ENCODE data around the gene METTL22.

METTL22 gene

GRCh38 chr16:8621572-8622314, at the start of gene METTL22:
Gene METTL22, plus strand, starts transcription at chr16:8621698. Its CDS starts 3,968 bp downstream, at chr16:8625666.
- peak; percentile 17 for DNase-seq (ENCODE audit: low read depth)
- H3K4me3 ChIP-seq (ENCODE audit: low read depth, low read length): peak within 1 kb of the TSS; percentile 83
- no peak for TF ChIP-seq CTCF (IDR thresholded peaks at IDR 0.05; ENCODE audit: control insufficient read depth, extremely low read depth, insufficient read depth)

GRCh38 chr16:8572063-8572918, 49.2 kb upstream of the METTL22 start:
- no peak for DNase-seq (ENCODE audit: low read depth)
- no peak overlapping the region for H3K4me3 ChIP-seq (ENCODE audit: low read depth, low read length)
- TF ChIP-seq CTCF (IDR thresholded peaks at IDR 0.05; ENCODE audit: control insufficient read depth, extremely low read depth, insufficient read depth): no peak

GRCh38 chr16:8572919-8573724, 48.4 kb upstream of the METTL22 start:
- H3K4me3 ChIP-seq (ENCODE audit: low read depth, low read length): no peak overlapping the region
- DNase-seq (ENCODE audit: low read depth): no peak
- peak; percentile 44 for TF ChIP-seq CTCF (IDR thresholded peaks at IDR 0.05; ENCODE audit: control insufficient read depth, extremely low read depth, insufficient read depth)

GRCh38 chr16:8575399-8575798, 46.1 kb upstream of the METTL22 start:
- no peak for TF ChIP-seq CTCF (IDR thresholded peaks at IDR 0.05; ENCODE audit: control insufficient read depth, extremely low read depth, insufficient read depth)
- no peak for DNase-seq (ENCODE audit: low read depth)
- no peak overlapping the region for H3K4me3 ChIP-seq (ENCODE audit: low read depth, low read length)

- TF ChIP-seq CTCF (IDR thresholded peaks at IDR 0.05; ENCODE audit: control insufficient read depth, extremely low read depth, insufficient read depth): no peak
- no peak for DNase-seq (ENCODE audit: low read depth)
- no peak overlapping the region for H3K4me3 ChIP-seq (ENCODE audit: low read depth, low read length)
Observed at GRCh38 chr16:8576141-8577004, 45.1 kb upstream of the METTL22 start.

Data from LNCaP clone FGC (cell line).